ENCODE results near the gene ZNF423.

- TF ChIP-seq CTCF (IDR thresholded peaks at IDR 0.05) (no peak), POLR2A (IDR thresholded peaks at IDR 0.05) (no peak)
These were observed 45.0 kb upstream of the ZNF423 start for GRCh38 chr16:49900875-49901274.
